ENCODE measurements around the gene PLXNA2.

DNA sequence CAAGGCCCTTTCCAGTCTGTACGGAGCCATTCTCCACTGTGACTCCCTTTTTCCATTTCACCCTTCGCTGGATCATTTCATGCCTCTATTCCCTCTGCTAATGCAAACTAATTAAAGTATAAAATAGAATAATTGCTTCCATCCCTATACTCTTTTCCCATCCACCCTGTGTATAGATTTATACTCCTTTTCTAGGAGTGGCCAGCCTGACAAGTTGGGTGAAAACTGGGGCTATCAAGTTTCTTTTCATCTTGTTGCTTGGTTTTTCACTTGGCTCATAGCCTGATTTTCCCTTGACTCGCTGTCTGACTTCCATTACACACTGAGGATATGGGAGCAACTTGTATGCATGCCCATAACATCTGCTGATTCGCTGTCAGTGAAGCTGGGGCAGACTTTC lies 107.0 kb downstream of the PLXNA2 start:
- no peak for TF ChIP-seq EZH2 (IDR thresholded peaks at IDR 0.05; ENCODE audit: insufficient read depth, low read length)
- TF ChIP-seq, protein P1, sequence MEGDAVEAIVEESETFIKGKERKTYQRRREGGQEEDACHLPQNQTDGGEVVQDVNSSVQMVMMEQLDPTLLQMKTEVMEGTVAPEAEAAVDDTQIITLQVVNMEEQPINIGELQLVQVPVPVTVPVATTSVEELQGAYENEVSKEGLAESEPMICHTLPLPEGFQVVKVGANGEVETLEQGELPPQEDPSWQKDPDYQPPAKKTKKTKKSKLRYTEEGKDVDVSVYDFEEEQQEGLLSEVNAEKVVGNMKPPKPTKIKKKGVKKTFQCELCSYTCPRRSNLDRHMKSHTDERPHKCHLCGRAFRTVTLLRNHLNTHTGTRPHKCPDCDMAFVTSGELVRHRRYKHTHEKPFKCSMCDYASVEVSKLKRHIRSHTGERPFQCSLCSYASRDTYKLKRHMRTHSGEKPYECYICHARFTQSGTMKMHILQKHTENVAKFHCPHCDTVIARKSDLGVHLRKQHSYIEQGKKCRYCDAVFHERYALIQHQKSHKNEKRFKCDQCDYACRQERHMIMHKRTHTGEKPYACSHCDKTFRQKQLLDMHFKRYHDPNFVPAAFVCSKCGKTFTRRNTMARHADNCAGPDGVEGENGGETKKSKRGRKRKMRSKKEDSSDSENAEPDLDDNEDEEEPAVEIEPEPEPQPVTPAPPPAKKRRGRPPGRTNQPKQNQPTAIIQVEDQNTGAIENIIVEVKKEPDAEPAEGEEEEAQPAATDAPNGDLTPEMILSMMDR (IDR thresholded peaks at IDR 0.05; ENCODE audit: insufficient read depth, low read depth, low read length) = no peak

Measured in astrocyte (in vitro differentiated cells and primary cell).